HG03575 (cell line): ENCODE measurements around the gene CLEC9A.

Experiments used
- ATAC-seq: cut with Tn5 transposase; IDR thresholded peaks from one replicate; pipeline ENCODE4 v1.9.1; 2021; ENCODE audit not compliant: unreplicated experiment, insufficient number of reproducible peaks, low FRiP score; ENCODE audit errors: extremely low read depth

The CLEC9A gene

DNA sequence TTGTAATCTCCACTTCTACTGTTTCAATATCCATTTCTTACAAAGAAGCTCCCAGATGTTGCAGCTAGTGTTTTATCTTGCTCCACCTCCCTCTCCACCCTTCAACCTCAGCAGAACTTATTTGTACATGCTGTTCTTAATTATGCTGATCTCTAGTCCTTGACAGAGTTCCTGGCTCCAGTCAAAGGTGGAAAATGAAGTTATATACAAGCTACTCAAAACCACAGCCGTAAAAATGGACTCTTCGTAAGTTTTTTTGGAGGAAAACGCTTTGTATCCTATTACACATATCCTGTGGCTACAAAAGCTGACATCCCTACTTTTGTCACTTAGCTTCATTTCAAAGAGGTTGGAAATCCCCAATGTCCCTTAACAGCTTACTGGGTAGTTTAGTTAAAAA lies 67.0 kb downstream of the CLEC9A start:
- no peak for ATAC-seq

DNA sequence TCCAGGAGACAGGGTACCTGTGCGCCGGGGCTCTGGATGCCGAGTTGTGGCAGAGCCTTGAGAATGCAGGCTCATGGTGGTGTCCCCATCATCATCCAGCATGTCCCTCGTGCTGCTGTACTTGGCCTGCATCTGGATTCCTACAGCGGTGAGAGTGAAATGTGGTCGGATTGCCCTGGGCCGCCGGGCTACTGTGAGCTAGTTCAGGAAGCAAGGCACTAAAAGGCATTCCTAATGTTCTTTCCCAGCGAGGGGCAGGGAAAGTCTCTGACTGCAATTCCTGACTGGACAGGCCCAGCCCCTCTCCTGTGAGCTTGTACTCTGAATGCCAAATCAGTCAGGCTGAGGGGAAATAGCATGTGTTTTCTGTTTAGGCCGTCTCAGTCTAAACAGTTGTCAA lies 68.3 kb downstream of the CLEC9A start, which contains the start of gene CLEC1A:
TSS of gene CLEC1A (minus strand) at position 195 of the 400 bp plus-strand sequence. CDS start at position 132, 63 bp downstream.
- ATAC-seq, result no peak

DNA sequence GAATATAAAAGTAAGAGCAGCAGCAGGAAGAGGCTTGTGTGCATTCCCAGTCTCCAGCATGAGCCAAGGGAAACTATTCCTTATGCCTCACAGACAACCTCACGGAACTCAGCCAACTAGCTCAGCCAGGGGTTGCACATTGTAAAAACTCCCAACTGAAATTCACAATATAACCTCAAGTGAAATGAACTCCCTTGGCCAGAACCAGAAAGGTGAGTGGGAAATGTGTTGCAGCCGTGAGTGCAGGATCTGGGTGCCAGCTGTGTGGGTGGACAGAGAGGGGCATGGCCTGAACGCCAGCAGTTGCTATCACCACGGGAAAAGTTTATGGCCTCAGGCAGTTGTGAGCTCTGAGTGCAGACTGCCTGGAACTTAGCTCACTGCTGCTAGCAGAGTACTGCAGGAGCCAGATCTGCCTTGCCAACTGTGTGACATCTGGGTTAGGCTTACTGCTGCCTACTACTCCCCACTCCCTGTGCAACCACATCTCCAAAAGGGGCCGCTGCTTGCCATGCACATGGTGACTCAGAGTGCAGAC lies 70.6 kb downstream of the CLEC9A start:
- no peak for ATAC-seq

DNA sequence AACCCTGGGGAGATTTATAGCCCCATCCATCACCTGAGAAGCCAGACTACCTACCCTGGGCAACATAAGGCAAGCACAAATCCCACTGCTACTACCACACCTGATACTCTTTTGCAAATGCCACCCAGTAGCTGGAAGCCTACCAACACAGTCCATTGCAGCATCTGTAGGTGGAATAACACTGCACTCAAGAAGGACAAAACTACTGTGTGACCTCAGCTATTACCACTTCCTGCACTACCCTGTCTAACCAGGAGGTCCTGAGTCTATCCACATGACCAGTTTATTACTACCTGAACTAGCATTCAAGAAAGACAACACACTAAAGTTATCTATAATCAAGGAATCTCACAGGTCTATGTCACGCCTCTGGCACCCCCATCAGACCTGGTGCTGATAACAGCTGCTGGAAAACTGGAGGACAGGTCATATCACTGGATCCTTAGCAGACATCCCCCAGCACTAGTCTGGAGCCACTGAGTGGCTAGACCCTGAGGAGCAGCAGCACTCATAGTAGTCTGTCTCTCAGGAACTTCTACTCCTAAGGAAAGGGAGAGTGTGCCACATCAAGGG lies 71.3 kb downstream of the CLEC9A start:
- ATAC-seq, result no peak

DNA sequence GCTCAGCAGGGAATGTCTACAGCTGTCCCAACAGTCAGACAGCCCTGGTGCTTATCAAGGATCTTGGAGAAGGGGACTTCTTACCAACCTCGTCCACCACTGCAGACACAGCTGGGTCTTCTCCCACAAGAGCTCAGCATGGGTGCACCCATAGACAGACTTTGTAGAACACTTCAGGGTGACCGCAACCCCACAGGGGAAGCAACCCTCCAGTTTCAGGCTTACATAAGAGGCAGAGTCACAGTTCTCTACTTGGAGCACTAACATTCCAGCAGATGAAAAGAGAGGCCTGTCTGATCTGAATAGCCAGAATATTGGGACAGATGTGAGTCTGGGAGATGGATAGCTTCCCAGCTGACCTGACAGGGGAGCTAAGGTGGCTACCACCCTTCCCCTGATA lies 71.8 kb downstream of the CLEC9A start:
- no peak for ATAC-seq

DNA sequence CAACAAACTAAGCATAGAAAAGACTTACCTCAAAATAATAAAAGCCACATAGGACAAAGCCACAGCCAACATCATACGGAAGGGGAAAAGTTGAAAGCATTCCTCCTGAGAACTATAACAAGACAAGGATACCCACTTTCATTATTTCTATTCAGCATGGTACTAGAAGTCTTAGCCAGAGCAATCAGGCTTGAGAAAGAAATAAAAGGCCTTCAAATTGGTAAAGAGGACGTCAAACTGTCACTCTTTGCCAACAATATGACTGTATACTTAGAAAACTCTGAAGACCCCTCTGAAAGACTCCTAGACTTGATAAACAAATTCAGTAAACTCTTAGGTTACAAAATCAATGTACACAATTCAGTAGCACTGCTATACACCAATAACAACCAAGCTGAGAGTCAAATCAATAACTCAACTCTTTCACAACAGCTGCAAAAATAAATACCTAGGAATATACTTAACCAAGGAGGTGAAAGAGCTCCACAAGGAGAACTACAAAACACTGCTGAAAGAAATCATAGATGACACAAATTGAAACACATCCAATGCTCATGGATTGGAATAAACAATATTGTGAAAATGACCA lies 79.9 kb downstream of the CLEC9A start:
- ATAC-seq, result no peak

- no peak for ATAC-seq
Measured at GRCh38 chr12:10111451-10111850, 81.0 kb downstream of the CLEC9A start.

DNA sequence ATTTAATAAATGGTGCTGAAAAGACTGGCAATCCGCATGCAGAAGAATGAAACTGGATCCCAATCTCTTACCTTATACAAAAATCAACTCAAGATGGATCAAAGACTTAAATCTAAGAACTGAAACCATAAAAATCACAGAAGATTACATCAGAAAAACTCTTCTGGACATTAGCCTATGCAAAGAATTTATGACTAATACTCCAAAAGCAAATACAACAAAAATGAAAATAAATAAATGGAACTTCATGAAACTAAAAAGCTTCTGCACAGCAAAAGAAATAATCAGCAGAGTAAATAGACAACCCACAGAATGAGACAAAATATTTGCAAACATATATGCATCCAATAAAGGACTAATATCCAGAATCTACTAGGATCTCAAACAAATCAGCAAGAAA lies 82.6 kb downstream of the CLEC9A start:
- no peak for ATAC-seq

- no peak for ATAC-seq
Measured at GRCh38 chr12:10113920-10114319, 83.4 kb downstream of the CLEC9A start.

DNA sequence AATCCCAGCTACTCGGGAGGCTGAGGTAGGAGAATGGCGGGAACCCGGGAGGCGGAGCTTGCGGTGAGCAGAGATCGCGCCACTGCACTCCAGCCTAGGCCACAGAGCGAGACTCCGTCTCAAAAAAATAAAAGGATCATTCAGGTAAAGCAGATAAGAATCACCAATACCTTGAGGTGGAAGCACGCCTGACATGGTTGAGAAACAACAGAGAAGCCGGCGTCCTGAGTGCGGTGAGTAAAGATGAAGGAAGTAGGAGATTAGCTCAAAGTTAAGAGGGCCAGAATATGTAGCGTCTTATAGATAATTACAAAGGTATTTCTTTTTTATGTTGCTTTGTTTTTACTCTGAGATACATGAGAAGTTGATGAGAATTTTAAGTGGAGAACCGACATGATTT lies 84.8 kb downstream of the CLEC9A start:
- no peak for ATAC-seq
